Measurements from ENCODE around the gene APPBP2.

GRCh38 chr17:60542071-60542470 is 16.0 kb upstream of the APPBP2 start:
- TF ChIP-seq CTCF (IDR thresholded peaks at IDR 0.05), result no peak
- no peak for TF ChIP-seq POLR2A (IDR thresholded peaks at IDR 0.05)
